CD4-positive, alpha-beta T cell (primary cell): ENCODE results near the gene ZNF423. TPM values are rescaled to one million over a fixed set of nuclear protein-coding genes. Genes with fewer than 3 reads are reported as not detected.

Source experiments
- ATAC-seq: fragments of 200-7000 bp; cut with Tn5 transposase; one replicate; pipeline ENCODE4 v1.10.0; 2022; ENCODE audit warnings: mild to moderate bottlenecking; ENCODE audit not compliant: poor library complexity
- CTCF ChIA-PET: fragments of 350-600 bp; sonication (Branson Sonifier 250); formaldehyde crosslinking; loops from one replicate; lab custom pipeline; 2021; ENCODE audit warnings: antibody characterized with exemption, inconsistent platforms; lab: Charles Lee
- POLR2A ChIA-PET: fragments of 350-600 bp; sonication (Branson Sonifier 250); formaldehyde crosslinking; loops from one replicate; lab custom pipeline; 2021; ENCODE audit warnings: antibody characterized with exemption, inconsistent platforms; lab: Charles Lee
- DNase-seq, 14 experiments: peaks; one replicate each; pipeline ENCODE4 v3.0.0-alpha.2; 2013 to 2020; ENCODE audit warnings: mixed read lengths in 2 of 14
- H3K27ac ChIP-seq, 2 donors: one replicate each; pipeline versions ENCODE4 v1.5.1 to v1.7.0; 2013; ENCODE audit warnings: low read length in 2 of 2, low read depth in 1 of 2, mild to moderate bottlenecking in 1 of 2
- H3K27me3 ChIP-seq, 2 experiments: 1 replicate in 1 of 2; 2 replicates in 1 of 2; pipeline versions ENCODE4 v1.6.1 to v1.7.0; 2013; ENCODE audit warnings: low read length in 2 of 2, control low read depth in 1 of 2, mild to moderate bottlenecking in 1 of 2, moderate library complexity in 1 of 2; ENCODE audit not compliant: insufficient read depth in 2 of 2, control insufficient read depth in 1 of 2
- H3K36me3 ChIP-seq: one replicate; pipeline ENCODE4 v1.6.1; 2013; ENCODE audit warnings: low read length, control low read depth; ENCODE audit not compliant: insufficient read depth
- H3K4me1 ChIP-seq: one replicate; pipeline ENCODE4 v1.6.1; 2013; ENCODE audit warnings: low read length, control low read depth; ENCODE audit not compliant: insufficient read depth
- H3K4me3 ChIP-seq: one replicate; pipeline ENCODE4 v1.5.1; 2013; ENCODE audit warnings: mild to moderate bottlenecking, low read length, moderate library complexity
- H3K9me3 ChIP-seq, 2 experiments: 1 replicate in 1 of 2; 2 replicates in 1 of 2; pipeline versions ENCODE4 v1.6.1 to v1.7.0; 2013; ENCODE audit warnings: low read length in 2 of 2, mild to moderate bottlenecking in 2 of 2, control low read depth in 1 of 2, moderate library complexity in 1 of 2; ENCODE audit not compliant: control insufficient read depth in 1 of 2, insufficient read depth in 1 of 2
- H3K27ac Mint-ChIP-seq: one replicate; pipeline ENCODE4 v1.8.0; 2020; ENCODE audit warnings: mixed read lengths
- H3K27me3 Mint-ChIP-seq: one replicate; pipeline ENCODE4 v1.8.0; 2021; ENCODE audit warnings: mixed read lengths
- H3K36me3 Mint-ChIP-seq: one replicate; pipeline ENCODE4 v1.8.0; 2021; ENCODE audit warnings: low read depth, mixed read lengths
- H3K4me1 Mint-ChIP-seq: one replicate; pipeline ENCODE4 v1.8.0; 2021; ENCODE audit warnings: low read depth, mixed read lengths
- H3K4me3 Mint-ChIP-seq: one replicate; pipeline ENCODE4 v1.8.0; 2020; ENCODE audit warnings: mild to moderate bottlenecking, mixed read lengths
- H3K9me3 Mint-ChIP-seq: one replicate; pipeline ENCODE4 v1.8.0; 2020; ENCODE audit warnings: mixed read lengths
- intact Hi-C, 2 experiments: fragments of 100-400 bp; cut with DNase I in 1 of 2; cut with micrococcal nuclease in 1 of 2; formaldehyde crosslinking; loops; one replicate each; pipeline versions ENCODE4 v1.15.1 to v1.9.0; 2023 to 2025; cut with DNase I, micrococcal nuclease
- total RNA-seq, 174 experiments: library from RNA in 2 of 174; stranded (reverse) in 2 of 174; gene quantifications; one replicate each; pipeline ENCODE4 v1.2.3 and lab custom pipeline; 2021 to 2026
- TF ChIP-seq, protein P1 (sequence below): fragments of 200-600 bp; IDR thresholded peaks from one replicate; pipeline ENCODE4 v1.8.0; 2022; ENCODE audit warnings: antibody characterized with exemption, mild to moderate bottlenecking

ZNF423 gene
- total RNA-seq, 2 experiments from 2014 or later, result not detected

DNA sequence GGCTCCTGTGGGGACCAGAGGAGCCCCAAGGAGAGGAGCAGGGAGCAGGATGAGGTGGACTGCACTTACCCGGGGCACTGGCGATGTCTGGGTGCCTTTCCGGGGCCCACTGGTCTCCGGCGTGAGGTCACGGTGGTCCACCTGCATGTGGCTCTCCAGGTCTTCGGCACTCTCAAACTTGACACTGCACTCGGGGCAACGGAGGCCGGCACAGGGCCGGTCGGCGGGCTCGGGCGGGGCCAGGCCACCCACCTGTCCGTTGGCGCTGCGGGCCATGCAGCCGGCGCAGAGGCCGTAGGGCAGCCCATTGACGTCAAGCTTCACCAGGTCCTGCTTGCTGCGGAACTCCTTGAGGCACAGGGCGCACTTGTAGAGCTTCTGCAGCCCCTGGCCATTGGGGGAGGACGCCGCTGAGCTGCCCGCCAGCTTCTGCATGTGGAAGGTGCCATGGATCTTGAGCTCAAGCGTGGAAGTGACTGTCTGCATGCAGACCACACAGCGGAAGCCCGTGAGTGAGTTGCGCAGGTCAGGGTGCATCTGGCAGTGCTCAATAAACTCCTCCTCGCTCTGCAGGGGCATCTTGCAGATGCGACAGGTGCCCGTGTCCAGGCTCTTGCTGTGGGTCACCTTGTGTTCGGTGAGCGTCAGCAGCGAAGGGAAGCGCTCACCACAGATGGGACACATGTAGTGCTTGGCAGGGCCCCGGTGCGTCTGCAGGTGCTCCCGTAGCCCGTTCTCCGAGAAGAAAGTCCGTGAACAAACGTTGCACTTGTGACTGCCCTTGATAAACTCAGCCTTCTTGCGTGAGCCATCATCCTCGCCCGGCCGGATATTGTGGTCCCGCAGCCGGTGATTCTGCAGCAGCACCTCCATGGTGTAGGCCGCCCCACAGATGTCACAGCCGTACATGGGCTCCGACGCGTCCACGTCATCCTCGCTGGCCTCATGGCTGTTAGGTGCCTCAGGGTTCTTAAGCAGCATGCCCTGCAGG, 220.0 kb downstream of the ZNF423 start:
- CTCF ChIA-PET, result no interaction called here
- intact Hi-C loops, result no loop called here
- DNase-seq (no peak), ATAC-seq (no peak)
- TF ChIP-seq, protein P1, sequence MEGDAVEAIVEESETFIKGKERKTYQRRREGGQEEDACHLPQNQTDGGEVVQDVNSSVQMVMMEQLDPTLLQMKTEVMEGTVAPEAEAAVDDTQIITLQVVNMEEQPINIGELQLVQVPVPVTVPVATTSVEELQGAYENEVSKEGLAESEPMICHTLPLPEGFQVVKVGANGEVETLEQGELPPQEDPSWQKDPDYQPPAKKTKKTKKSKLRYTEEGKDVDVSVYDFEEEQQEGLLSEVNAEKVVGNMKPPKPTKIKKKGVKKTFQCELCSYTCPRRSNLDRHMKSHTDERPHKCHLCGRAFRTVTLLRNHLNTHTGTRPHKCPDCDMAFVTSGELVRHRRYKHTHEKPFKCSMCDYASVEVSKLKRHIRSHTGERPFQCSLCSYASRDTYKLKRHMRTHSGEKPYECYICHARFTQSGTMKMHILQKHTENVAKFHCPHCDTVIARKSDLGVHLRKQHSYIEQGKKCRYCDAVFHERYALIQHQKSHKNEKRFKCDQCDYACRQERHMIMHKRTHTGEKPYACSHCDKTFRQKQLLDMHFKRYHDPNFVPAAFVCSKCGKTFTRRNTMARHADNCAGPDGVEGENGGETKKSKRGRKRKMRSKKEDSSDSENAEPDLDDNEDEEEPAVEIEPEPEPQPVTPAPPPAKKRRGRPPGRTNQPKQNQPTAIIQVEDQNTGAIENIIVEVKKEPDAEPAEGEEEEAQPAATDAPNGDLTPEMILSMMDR, result no peak
- Histone ChIP-seq H3K4me1 (no peaks in the 10 kb centered on the region), H3K4me3 (no peak overlapping the region), H3K9me3 (peaks cover 0 to 16% of the 10 kb centered on the region in 2 experiments), H3K27ac (no peak overlapping the region), H3K27me3 (no peaks in the 10 kb centered on the region), H3K36me3 (no peaks in the 10 kb centered on the region)
- no peaks in the 10 kb centered on the region for H3K36me3 Mint-ChIP-seq
- no peak overlapping the region for H3K4me3 Mint-ChIP-seq
- H3K27me3 Mint-ChIP-seq, result no peaks in the 10 kb centered on the region
- POLR2A ChIA-PET, result no interaction called here
- no peaks in the 10 kb centered on the region for H3K9me3 Mint-ChIP-seq
- H3K4me1 Mint-ChIP-seq, result no peaks in the 10 kb centered on the region
- H3K27ac Mint-ChIP-seq, result no peak overlapping the region

DNA sequence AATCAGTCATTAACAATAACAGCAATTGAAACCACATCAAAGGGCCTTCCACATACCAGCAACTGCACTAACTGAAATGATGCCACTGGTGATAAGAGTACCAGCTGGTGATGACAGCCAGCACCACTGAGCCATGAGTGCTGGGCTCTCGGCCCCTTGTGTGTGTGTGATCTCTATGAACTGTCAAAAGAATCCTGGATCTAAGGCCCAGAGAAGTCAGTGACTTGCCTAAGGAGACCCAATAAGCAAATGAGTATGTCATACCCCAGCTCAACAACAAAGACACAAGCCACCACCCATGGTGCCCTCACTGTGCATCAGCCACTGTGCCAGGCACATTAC, 220.9 kb downstream of the ZNF423 start:
- H3K27me3 Mint-ChIP-seq, result no peaks in the 10 kb centered on the region
- no peak overlapping the region for H3K4me3 Mint-ChIP-seq
- Histone ChIP-seq H3K9me3 (peaks cover 0 to 16% of the 10 kb centered on the region in 2 experiments), H3K4me3 (no peak overlapping the region), H3K4me1 (no peaks in the 10 kb centered on the region), H3K27me3 (no peaks in the 10 kb centered on the region), H3K36me3 (no peaks in the 10 kb centered on the region), H3K27ac (no peak overlapping the region)
- DNase-seq (no peak), ATAC-seq (no peak)
- intact Hi-C loops, result no loop called here
- no peaks in the 10 kb centered on the region for H3K9me3 Mint-ChIP-seq
- TF ChIP-seq, protein P1, result no peak
- H3K27ac Mint-ChIP-seq, result no peak overlapping the region
- CTCF ChIA-PET, result interaction anchor here (0.5 kb wide), 1 partner anchor 1533 kb away, joined by 4 read pairs; no protein-coding TSS in a partner anchor
- H3K4me1 Mint-ChIP-seq, result no peaks in the 10 kb centered on the region
- POLR2A ChIA-PET, result no interaction called here
- H3K36me3 Mint-ChIP-seq, result no peaks in the 10 kb centered on the region

GRCh38 chr16:49634235-49635008, 221.5 kb downstream of the ZNF423 start:
- ChIA-PET POLR2A (no interaction called here), CTCF (interaction anchor here (0.5 kb wide), 1 partner anchor 1534 kb away, joined by 4 read pairs; no protein-coding TSS in a partner anchor)
- Histone ChIP-seq H3K4me3 (no peak overlapping the region), H3K27me3 (no peaks in the 10 kb centered on the region), H3K9me3 (peaks cover 0 to 19% of the 10 kb centered on the region in 2 experiments), H3K36me3 (no peaks in the 10 kb centered on the region), H3K4me1 (no peaks in the 10 kb centered on the region), H3K27ac (no peak overlapping the region)
- H3K36me3 Mint-ChIP-seq, result no peaks in the 10 kb centered on the region
- H3K9me3 Mint-ChIP-seq, result no peaks in the 10 kb centered on the region
- no peak overlapping the region for H3K4me3 Mint-ChIP-seq
- no peaks in the 10 kb centered on the region for H3K4me1 Mint-ChIP-seq
- intact Hi-C loops, result no loop called here
- ATAC-seq (no peak), DNase-seq (no peak)
- TF ChIP-seq, protein P1, result no peak
- no peaks in the 10 kb centered on the region for H3K27me3 Mint-ChIP-seq
- H3K27ac Mint-ChIP-seq, result no peak overlapping the region
